RWPE2 (cell line): ENCODE measurements around the gene ZNF260.
"Not testable (repeated sequence)": the region's sequence is repeated elsewhere in the genome, so short reads cannot be mapped to it uniquely, and the experiment has no call there.

ENCODE experiments used
- ATAC-seq: fragments of 200-7000 bp; cut with Tn5 transposase; 3 replicates; pipeline ENCODE4 v1.9.1; 2021; ENCODE audit warnings: low read depth
- DNase-seq: peaks from one replicate; pipeline ENCODE4 v3.0.0-alpha.2; 2020; ENCODE audit warnings: low spot score
- H3K27ac ChIP-seq: fragments of 450-650 bp; 2 replicates; pipeline ENCODE4 v1.5.1; 2017; ENCODE audit warnings: mild to moderate bottlenecking; ENCODE audit not compliant: poor library complexity, severe bottlenecking
- H3K27me3 ChIP-seq: fragments of 250-450 bp; sonication (Bioruptor Pico); 2 replicates; pipeline ENCODE4 v1.5.1; 2021; ENCODE audit warnings: mild to moderate bottlenecking, moderate library complexity; ENCODE audit not compliant: insufficient read depth, poor library complexity, severe bottlenecking
- H3K36me3 ChIP-seq: fragments of 250-450 bp; sonication (Bioruptor Pico); 2 replicates; pipeline ENCODE4 v1.5.1; 2020; ENCODE audit warnings: low read depth, mild to moderate bottlenecking, moderate library complexity
- H3K4me1 ChIP-seq: fragments of 250-450 bp; sonication (Bioruptor Pico); 2 replicates; pipeline ENCODE4 v1.5.1; 2021; ENCODE audit warnings: mild to moderate bottlenecking, moderate library complexity; ENCODE audit not compliant: insufficient read depth, poor library complexity, severe bottlenecking
- H3K4me3 ChIP-seq: fragments of 250-450 bp; sonication (Bioruptor Pico); 2 replicates; pipeline ENCODE4 v1.5.1; 2021; ENCODE audit warnings: mild to moderate bottlenecking, moderate library complexity; ENCODE audit not compliant: severe bottlenecking
- H3K9me3 ChIP-seq: fragments of 250-450 bp; sonication (Bioruptor Pico); 2 replicates; pipeline ENCODE4 v1.5.1; 2021; ENCODE audit warnings: mild to moderate bottlenecking, moderate library complexity; ENCODE audit not compliant: severe bottlenecking
- TF ChIP-seq, protein P1 (sequence below): fragments of 450-650 bp; IDR thresholded peaks from one replicate; pipeline ENCODE4 v1.5.1; 2017; ENCODE audit warnings: mild to moderate bottlenecking, moderate library complexity; ENCODE audit not compliant: poor library complexity, severe bottlenecking

ZNF260 gene

DNA sequence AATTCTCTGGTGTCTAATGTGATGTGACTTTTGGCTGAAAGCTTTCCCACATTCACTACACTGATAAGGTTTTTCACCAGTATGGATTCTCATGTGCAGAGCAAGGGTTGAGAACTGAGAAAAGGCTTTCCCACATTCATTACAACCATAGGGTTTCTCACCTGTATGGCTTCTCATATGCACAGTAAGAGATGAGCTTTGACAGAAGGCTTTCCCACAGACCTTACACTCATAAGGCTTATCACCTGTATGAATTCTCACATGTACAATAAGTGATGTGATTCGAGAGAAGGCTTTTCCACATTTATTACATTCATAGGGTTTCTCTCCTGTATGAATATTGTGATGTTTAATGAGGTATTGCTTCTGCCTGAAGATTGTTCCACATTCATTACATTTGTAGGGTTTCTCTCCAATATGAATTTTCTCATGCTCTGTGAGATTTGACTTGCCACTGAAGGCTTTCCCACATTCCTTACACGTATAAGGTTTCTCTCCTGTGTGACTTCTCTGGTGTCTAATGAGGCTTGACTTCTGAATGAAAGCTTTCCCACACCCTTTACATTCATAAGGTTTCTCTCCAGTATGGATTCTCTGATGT lies 14.0 kb downstream of the ZNF260 start:
- DNase-seq (no peak), ATAC-seq (no peak)
- Histone ChIP-seq H3K27me3 (no peaks in the 10 kb centered on the region), H3K4me1 (no peaks in the 10 kb centered on the region), H3K4me3 (no peak overlapping the region), H3K36me3 (peaks cover 57% of the 10 kb centered on the region), H3K27ac (no peak overlapping the region), H3K9me3 (peaks cover 40% of the 10 kb centered on the region)
- TF ChIP-seq, protein P1, sequence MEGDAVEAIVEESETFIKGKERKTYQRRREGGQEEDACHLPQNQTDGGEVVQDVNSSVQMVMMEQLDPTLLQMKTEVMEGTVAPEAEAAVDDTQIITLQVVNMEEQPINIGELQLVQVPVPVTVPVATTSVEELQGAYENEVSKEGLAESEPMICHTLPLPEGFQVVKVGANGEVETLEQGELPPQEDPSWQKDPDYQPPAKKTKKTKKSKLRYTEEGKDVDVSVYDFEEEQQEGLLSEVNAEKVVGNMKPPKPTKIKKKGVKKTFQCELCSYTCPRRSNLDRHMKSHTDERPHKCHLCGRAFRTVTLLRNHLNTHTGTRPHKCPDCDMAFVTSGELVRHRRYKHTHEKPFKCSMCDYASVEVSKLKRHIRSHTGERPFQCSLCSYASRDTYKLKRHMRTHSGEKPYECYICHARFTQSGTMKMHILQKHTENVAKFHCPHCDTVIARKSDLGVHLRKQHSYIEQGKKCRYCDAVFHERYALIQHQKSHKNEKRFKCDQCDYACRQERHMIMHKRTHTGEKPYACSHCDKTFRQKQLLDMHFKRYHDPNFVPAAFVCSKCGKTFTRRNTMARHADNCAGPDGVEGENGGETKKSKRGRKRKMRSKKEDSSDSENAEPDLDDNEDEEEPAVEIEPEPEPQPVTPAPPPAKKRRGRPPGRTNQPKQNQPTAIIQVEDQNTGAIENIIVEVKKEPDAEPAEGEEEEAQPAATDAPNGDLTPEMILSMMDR: no peak

DNA sequence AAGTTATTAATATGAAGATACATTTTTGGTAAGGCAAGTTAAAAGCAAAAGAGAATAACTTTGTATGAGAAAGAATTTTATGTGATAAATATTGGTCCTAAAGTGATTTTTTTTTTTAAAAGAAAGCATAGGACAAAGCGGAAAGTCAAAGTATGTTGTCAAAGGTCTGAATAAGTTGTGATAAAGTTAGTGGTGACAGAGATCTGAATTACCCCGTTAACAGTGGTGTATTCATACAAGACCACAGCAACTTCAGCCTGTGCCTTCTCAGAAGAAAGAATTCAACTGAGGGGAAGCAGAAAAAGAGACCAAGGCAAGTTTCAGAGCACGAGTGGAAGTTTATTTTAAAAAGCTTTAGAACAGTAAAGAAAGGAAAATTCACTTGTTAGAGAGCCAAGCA lies 19.7 kb downstream of the ZNF260 start:
- Histone ChIP-seq H3K4me3 (no peak overlapping the region), H3K9me3 (peaks cover 20% of the 10 kb centered on the region), H3K36me3 (peaks cover 9% of the 10 kb centered on the region; the same call in 1 of the 2 replicates), H3K27ac (no peak overlapping the region), H3K27me3 (no peaks in the 10 kb centered on the region), H3K4me1 (no peaks in the 10 kb centered on the region)
- no peak for ATAC-seq
- TF ChIP-seq, protein P1: no peak
- no peak for DNase-seq

DNA sequence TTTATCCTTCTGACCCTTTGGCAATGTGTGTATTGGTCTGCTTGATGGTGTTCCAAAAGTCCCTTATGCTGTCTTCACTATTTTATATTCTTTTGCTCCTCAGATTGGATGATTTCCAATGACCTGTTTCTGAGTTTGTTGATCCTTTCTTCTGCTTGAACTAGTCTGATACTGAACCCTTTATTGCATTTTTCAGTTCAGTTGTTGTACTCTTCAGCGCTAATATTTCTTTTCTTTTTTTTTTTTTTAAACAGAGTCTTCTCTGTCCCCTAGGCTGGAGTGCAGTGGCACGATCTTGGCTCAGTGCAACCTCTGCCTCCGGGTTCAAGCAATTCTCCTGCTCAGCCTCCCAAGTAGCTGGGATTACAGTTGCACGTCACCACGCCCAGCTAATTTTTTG lies 26.1 kb downstream of the ZNF260 start:
- Histone ChIP-seq H3K4me3 (no peak overlapping the region), H3K4me1 (no peaks in the 10 kb centered on the region)

DNA sequence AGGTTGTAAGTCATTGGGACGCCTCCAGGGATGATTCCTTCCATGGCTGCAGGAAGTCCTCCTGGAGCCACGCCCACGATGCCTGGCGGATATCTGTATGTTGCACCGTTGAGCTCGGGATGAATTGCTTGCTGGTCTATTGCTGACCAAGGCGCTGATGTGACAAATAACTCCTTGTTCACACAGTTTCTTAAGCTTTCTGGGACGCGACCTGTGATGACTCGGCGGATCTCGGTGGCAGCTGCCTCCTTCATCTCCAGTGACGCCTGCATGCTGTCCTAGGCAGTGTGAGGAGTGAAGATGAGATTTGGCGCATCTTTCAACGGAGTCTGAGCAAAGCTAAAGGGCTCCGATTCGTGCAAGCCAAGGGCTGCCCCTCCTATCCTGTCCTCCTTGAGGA lies 31.1 kb downstream of the ZNF260 start:
- TF ChIP-seq, protein P1: no peak
- no peak overlapping the region for H3K27ac ChIP-seq
- no peaks in the 10 kb centered on the region for H3K27me3 ChIP-seq
- no peaks in the 10 kb centered on the region for H3K4me1 ChIP-seq
- DNase-seq (no peak), ATAC-seq (no peak)
- H3K4me3 ChIP-seq: no peak overlapping the region
- peaks cover 8% of the 10 kb centered on the region for H3K9me3 ChIP-seq
- H3K36me3 ChIP-seq: no peaks in the 10 kb centered on the region

More for the DNA sequence above, 26.1 kb downstream of the ZNF260 start:
- peaks cover 13% of the 10 kb centered on the region for H3K9me3 ChIP-seq
- no peaks in the 10 kb centered on the region for H3K36me3 ChIP-seq
- DNase-seq (no peak), ATAC-seq (no peak)
- TF ChIP-seq, protein P1: no peak
- H3K27me3 ChIP-seq: no peaks in the 10 kb centered on the region
- H3K27ac ChIP-seq: no peak overlapping the region

DNA sequence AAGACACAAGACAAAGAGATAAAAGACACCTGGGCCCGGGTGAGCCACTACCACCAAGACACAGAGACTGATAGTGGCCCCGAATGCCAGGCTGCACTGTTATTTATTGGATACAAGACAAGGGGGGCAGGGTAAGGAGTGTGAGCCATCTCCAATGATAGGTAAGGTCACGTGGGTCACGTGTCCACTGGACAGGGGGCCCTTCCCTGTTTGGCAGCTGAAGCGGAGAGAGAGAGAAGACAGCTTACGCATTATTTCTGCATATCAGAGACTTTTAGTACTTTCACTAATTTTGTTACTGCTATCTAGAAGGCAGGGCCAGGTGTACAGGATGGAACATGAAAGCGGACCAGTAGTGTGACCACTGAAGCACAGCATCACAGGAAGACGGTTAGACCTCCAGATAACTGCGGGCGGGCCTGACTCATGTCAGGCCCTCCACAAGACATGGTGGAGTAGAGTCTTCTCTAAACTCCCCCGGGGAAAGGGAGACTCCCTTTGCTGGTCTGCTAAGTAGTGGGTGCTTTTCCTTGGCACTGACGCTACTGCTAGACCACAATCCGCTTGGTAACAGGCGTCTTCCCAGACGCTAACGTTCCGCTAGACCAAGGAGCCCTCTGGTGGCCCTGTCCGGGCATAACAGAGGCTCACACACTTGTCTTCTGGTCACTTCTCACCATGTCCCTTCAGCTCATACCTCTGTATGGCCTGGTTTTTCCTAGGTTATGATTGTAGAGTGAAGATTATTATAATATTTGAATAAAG lies 35.2 kb downstream of the ZNF260 start:
- not testable (repeated sequence) for DNase-seq, H3K36me3 ChIP-seq, H3K4me3 ChIP-seq, H3K27me3 ChIP-seq, H3K9me3 ChIP-seq, ATAC-seq, H3K4me1 ChIP-seq, H3K27ac ChIP-seq
- TF ChIP-seq, protein P1: peak; percentile 23

DNA sequence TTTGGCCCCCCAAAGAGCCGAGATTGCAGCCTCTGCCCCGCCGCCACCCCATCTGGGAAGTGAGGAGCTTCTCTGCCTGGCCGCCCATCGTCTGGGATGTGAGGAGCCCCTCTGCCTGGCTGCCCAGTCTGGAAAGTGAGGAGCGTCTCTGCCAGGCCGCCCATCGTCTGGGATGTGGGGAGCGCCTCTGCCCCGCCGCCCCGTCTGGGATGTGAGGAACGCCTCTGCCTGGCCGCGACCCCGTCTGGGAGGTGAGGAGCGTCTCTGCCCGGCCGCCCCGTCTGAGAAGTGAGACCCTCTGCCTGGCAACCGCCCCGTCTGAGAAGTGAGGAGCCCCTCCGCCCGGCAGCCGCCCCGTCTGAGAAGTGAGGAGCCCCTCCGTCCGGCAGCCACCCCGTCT lies 37.2 kb downstream of the ZNF260 start:
- not testable (repeated sequence) for H3K9me3 ChIP-seq, H3K4me1 ChIP-seq, H3K36me3 ChIP-seq, H3K27ac ChIP-seq, DNase-seq, ATAC-seq, H3K27me3 ChIP-seq
- H3K4me3 ChIP-seq: peak overlapping the region; percentile 96
